Hindlimb muscle (tissue), 1 donor: Measurements from ENCODE around the gene MLLT1. TPM values are rescaled to one million over a fixed set of nuclear protein-coding genes. Genes with fewer than 3 reads are reported as not detected.

ENCODE experiments used
- DNase-seq: peaks from one replicate; pipeline ENCODE4 v3.0.0-alpha.2; 2013
- polyA plus RNA-seq: library from polyadenylated mRNA; unstranded; fragments of 120-200 nt; gene quantifications from one replicate; pipeline ENCODE4 v1.2.1, GENCODE V29; 2013; ENCODE audit not compliant: insufficient read length

Gene MLLT1
- polyA plus RNA-seq, 1 donor = 52.9 TPM

DNA sequence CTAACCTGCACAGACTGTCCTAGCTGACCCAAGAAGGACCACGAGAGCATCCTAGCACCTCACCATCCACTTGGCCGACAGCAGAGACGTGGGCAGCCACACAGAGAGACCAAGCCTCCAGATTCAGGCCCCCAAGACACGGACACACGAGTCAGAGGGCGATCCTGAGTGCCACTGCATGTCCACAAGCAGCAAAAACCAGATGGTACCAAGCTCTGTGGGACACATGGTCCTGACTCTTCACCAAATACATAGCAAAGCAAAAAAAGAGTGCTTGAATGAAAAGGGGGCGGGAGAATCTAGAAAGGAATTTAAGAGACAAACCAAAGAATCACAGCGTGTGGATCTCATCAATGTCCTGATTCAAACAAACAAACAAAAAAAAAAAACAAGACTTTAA lies 45.2 kb downstream of the MLLT1 start:
- no peak for DNase-seq

DNA sequence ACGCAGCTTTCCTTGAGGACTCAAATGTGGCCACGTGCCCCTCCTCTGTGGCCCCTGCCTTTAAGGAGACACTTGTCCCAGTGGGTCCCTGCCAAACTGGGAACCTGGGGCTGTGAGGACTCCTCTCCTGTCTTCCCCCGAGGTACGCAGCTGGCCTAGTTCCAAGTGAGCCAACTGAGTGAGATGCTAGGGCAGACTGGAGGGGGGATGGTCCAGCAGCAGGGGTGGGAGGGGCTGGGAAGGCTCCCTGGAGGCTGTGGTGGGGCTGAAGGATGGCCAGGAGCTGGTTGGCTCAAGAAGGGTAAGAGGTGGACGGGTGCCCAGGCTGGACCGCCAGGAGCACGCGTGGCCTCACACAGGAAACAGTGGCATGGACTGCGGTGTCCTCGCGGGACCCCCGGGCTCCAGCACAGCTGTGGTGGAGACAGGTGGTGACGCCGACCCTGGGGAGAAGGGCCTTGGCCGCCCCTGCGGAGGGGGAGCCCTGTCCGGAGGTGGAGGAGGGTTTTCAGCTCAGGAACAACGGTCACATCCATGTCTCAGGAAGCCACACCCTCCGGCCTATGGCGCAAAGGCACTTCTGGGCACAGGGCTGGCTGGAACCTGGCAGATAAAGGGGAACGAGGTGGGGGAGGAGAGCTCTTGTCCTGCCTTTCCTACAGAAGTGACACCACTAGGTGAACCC lies 45.8 kb downstream of the MLLT1 start:
- DNase-seq = no peak

DNA sequence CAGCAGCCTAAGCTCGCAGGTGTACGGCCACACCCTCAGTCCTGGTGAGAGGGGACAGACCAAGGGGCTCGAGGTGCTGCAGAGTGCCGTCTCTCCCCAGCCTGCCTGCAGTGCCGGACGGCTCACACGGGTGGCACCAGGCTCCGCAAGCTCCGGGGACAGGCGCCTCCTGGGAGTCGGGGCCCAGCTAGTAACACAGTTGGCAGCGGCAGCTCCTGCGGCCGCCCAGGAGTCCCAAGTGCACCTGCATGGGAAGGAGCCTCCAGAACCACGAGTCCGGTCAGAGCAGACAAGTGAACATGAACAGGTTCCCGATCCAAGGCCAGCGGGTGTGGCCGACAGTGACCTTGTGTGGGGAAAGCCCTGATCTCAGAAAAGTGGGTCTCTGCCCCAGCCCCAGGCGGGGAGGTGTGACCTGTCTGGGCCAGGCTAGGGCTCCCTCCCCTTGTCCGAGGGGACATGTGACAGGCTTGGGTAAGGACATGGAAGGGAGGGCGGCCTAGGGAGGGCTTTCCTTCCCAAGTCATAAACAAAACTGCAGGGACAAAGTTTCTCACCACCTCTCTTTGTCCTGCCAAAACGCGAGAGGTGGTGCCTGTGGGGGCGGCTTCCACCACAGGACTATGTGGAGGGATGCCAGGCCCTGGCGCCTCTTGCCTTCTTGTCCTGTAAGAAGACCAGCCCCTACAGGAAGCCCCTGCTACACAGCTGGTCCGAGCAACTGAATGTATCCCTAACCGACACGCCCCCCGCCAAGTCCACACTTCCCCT lies 46.5 kb downstream of the MLLT1 start:
- DNase-seq = no peak

DNA sequence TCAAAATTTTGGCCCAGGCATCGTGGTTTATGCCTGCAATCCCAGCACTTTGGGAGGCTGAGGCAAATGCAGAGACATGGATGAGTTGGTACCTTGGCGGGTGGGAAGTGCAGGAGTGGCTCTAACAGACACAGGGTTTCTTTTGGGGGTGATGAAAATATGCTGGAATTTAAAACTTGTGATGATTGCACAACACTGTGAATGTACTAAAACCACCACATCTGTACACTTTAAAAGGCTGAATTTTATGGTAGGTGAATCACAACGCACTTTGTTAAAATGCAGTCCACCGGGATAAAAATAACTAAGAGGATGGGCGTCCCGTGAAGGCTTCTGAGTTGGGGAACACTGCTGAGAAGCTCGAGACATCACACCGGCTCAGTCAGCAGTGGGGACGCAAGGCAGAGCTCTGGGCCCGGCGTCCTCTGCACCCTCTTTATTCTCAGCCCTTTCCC lies 47.1 kb downstream of the MLLT1 start:
- no peak for DNase-seq

DNA sequence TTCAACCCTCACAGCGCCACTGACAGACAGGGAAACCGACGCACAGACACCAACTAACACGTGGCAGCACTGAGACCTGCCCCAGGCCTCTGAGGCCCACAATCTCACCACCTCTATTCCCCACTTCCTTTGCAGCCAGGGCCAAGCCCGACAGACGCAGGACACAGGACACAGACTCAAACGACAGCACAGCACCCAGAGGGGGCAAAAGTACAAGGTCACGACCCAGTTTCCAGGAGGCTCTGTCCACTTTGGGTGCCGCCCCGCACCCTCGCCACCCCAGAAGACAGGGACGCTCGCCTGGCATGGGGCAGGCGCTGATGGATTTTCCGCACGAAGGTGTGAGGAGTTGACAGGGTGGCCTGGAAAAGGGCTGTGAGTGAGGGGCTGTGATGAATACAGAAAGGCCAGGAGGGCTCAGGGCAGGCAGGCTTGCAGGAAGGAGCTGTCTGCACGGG lies 48.8 kb downstream of the MLLT1 start:
- no peak for DNase-seq

DNA sequence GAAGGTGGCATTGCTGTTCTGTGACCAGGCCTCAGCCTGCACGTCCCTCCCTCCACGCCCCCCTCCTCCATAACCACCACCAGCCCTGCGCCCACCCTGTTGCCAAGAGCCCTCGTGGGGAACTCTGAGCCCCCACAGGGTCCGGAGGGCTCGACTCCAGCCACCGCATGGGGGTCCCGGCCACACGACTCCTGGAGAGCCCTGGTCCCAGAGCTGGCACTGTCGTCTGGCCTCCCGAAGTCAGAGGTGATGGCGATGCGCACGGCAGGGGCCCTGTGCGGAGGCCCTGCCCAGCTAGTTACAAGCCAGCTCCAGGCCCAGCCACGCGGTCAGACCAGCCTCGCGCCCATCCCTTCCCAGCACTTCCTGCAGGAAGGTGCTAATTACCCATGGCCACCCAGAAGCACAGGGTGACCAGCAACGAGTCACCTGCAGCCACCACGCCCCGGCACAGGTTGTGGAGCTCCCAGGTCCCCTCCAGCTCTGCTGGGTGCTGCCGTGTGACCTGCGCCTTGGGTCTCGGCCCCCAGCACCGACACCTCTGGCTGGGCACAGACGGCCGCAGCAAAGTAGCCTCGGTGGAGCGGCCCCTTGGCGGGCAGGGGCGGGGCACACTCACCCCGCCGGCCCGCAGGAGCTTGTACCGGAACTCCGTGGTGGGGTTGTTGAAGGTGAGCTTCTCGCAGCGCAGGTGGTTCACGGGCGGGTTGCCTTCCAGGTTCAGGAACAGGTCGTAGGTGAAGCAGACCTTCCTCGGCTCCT lies 49.6 kb downstream of the MLLT1 start:
- no peak for DNase-seq

DNA sequence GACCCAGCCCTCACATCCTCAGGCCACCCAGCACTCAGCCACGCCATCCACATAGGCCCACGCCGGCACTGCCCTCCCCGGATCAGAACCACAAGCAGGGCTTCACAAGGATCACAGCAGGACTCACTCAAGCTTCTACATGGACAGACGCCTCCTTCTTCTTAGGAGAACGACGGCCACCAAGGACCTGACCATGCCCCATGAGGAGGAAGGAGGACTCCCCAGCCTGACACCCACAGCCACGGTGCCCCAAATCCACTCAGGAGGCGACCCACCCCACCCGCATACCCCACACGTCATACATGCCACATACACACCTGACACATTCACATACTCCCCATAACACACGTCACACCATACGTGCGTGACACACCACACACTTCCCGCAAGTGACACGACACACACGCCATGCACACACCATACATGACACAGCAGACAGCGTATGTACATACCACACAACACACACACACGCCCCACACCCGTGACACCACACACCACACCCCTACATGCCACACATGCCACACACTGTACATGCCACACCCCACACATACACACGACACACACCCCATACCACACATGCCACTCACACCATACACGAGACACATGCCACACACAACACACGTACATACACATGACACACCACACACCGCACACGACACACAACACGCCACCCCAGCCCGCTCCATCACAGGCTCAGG lies 50.4 kb downstream of the MLLT1 start:
- DNase-seq = no peak

DNA sequence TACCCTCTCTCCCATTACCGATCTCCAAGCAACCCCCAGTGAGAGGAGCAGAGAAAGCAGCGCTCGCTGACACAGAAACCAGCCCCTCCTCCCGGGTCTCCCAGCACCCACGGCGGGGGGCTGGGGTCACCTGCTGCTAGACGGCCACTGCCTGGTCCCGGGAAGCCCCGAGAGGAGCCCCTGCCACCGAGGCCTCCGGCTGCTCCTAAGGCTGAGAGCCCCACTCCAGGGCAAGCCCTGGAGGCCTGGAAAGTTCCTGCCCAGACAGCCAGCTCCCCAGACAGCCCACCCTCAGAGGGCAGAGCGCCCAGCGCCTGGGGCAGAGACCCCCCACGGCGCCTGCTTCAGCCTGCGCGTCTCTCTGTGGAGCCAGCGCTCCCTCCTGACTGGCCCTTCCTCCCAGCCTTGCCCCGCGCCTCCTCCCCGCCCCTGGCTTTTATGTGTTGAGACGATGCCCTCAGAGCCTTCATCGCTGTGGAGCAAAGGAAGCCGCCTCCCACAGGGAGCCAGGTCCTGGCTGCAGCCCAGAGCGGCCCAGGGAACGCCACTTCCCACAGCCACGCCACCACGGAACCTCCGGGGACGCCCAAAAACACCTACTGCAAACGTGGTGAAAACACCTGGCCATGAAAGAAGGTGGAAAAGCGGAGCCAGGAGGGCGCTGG lies 51.1 kb downstream of the MLLT1 start:
- no peak for DNase-seq

DNA sequence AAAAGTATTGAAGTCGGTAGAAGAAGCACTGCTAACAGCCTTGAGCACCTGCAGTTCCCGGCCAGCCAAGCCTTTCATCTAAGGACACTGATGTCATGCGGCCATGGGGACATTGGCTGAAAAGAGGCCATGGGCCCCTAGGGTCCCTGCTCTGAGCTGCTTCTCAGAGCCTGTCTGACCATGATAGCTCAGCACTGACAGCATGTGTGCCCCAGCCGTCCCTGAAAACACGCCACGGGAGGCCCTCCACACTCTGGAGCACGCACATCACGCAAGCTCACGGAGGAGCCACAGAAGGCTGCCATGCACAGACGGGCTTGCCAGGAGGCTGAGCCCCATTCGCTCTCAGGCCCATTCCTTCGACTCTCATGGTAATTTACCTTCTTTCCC lies 51.8 kb downstream of the MLLT1 start:
- DNase-seq = no peak

DNA sequence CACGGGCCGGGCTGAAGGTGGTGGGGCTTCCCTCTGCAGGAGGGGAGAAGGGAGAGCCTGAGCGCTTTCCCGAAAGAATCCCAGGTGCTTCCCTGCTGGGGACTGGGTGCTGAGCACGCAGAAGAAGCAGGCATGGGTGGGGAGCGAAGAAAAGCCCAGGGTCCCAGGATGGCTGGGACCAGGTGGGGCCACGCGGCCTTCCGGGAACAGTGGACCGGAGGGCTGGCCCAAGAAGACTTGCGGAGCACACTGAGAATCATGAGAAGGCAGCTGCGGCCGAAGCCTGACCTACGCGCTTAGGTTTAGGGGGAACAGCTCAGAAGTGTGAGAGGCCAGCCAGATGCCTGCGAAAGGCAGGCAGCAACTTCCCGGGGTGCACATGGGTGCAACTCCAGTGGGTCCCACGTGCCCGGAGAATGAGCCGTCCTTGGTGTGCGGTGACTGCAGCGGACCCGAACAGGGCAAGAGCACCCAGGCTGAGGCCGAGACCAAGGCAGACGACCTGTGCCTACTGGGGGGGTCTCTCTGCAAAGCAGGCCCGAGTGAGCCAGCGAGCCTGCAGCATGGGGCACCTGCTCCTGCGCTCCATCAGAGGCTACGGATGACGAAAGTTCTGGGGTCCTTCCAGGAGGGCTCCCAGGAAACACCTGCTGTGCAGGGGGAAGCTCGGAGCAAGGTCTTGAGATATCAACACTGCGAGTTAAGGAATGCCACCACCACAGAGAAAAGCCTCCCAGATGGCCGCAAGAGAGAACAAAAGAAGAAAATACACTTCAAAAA lies 52.4 kb downstream of the MLLT1 start:
- no peak for DNase-seq

DNA sequence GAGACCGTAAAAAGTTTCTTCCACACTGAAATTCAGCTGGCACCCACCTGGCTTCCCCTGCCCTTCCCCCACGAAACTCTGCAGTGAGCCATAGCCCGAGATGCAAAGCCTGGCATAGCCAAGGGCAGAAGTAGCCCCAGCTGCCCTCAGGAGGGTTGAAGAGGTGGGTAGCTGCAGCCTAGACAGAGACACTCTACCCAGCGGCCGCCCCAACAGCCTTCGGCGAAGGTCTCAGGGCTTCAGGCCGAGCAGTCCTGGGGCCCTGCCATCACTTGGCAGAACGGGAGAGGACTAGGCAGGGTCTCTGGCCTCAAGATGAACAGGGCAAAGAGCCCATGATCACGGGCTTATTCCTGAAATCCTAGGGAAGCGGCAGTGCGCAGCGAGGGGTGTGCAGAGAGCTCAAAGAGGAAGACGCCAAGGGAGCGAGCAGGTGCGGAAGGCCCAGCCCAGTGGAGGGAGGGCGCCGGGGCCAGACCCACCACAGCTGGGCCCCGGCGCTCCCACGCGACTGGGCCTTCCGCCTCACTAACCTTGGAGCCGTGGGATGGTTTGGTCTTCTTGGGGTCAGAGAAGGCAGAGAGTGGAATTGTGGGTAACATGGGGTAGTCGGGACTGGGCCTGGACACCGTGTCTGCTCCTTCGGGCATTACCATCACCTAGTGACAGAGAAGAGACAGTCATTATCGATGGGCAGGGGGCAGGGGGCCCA lies 53.2 kb downstream of the MLLT1 start:
- DNase-seq = no peak

DNA sequence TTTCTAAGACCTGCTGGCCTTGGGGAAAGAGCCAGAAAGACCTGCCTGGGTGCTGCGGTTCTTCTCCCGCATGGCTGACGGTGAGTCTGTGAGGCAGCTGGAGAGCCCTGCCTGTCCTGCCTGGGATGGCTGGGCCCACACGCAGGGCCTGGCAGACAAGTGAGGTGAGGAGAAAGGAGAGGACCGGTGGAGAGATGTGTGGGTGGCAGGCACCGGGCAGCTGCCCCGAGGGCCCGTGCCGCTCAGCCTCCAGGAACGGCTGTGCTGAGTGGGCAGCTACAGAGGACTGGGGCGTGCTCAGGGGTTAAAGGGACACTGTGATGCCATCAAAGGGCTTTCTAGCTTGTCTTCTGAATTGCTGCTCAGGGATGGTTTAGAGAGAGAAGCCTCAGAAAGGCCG lies 53.8 kb downstream of the MLLT1 start:
- no peak for DNase-seq

DNA sequence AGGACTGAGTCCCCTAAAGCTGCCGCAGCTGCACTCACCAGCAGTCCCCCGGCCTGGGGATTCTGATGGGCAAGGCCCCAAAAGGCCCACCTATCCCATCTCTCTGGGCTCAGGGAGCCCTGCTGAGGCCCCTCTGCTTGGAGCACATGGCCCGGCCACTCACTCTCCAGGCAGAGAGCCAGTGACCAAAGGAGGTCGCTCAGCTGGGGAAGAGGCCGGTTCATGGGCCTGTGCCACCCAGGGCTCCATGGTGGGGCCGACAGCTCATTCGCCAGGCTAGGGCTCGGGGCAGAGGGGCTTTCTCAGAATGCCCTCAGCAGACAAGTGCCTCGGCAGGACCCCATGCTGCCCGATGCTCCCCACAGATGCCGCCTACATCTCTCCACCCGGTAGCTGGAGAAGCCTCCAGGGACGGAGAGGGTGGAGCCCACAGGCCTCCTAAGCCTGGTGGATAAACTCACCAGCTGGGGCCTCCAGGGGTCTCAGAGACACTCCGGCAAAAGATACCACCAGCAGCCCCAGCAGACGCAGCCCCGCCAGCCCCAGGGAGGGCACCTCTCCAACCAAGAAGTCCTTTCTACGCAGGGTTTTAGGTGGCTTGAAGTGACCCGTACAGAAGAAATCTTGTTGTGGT lies 54.4 kb downstream of the MLLT1 start:
- DNase-seq = no peak

DNA sequence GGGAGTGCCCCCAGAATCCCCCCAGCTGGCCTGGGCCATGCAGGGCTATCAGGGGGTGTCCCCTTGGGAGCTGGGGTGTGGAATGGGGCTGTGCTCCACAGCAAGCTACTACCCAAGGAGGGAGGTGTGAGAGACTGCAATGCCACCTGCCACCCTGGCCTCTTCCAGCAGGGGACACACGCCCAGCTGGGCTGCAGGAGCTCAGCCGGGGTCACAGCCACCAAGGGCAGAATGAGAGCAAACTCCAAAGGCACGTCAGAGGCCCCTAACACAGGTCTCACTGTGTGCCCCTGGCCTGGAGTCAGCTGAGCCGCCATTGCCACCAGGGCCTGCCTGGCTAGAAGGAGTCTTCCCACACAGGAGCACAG lies 55.5 kb downstream of the MLLT1 start:
- no peak for DNase-seq

DNA sequence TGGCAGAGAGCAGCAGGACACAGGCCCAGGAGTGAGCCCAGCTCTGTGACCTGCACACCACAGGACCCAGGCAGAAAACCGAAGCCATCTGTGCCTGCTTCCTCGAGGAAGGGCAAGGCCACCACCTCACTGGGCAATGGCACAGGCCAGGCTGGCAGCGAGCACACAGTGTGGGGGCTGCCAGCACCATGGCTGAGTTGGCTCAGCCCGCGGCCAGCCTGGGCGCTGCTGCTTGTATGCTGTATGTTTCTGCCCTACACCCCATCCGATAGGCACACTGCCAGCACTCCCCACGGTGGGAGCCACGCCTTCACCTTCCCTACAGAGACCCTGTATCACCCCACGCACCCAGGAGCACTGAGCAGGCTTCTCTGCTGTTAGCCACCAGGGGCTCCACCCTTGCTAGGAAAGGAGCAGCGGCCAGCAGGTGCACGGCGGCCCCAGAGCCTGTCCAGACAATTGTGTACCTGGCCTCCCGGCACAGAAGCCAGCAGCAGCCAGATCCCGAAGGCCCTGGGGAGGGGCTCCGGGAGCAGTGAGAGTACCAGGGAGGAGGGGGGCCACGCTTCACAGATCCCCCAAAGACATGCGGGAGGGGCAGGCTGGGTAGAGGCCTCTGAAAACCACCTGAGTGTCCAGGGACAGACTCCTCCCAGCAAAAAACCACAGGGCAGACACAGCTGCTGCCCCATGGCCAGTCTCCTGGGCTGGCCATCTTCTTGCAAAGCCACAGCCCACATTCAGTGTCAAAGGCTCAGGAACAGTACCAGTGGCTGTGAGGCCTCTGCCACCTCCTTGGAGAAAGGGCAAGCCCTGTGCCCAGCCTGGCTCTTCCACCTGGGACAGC lies 56.1 kb downstream of the MLLT1 start:
- no peak for DNase-seq

DNA sequence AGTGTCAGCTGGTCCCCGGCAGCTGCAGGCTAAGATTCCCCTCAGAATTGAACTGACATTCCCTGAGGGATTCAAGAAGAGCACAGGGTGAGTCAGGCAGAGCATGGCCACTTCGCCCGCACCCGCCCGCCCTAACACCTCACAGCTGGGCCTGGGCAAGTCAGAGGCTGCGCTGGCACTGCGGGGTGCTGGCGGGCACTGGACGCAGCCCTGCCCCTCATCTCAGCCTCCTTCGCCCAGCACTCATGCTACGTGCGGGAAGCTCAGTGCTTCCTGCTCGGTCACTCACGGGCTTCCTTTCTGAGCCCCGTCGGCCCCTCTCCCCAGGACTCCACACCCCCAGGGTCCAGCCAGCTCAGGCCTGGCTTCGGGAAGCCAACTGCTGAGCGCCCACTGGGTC lies 56.9 kb downstream of the MLLT1 start:
- DNase-seq = no peak

DNA sequence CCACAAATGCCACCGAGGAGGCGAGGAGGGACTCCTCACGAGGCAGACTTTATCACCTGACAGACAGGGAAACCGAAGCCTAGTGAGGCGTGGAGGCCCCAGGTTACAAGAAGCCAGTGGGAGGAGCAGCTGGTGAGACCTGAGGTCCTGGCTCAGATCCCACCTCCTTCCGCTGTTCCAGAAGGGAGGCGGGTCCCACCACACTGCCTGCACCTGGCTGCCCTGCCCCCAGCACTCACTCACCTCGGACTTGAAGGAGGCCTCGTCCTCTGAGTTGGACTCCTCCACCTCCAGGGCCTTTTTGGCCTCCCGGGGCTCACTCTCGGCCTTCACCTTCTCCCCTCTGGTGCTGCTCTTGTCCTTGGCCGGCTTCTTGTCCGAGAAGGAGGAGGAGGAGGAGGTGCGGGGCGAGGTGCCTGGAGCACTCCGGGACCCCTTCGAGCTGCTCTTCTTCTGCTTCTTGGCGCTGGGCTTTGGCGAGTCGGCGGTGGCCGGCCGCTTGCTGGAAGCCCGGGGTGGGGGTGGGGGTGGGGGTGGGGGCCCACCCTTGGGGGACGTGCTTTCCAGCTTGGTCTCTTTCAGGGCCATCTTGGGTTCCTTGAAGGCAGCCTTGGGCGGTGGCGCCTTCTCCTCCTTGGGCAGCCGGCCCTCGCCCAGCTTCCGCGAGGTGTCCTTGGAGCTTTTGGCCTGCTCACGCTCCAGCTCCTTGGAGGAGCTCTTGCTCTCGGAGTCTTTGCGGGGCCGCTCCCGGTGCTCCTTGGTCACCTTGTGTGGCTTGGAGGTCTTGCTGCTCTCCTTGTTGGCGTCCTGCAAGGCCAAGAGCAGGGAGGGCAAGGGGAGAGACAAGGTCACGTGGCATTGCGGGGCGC lies 57.7 kb downstream of the MLLT1 start:
- DNase-seq = no peak

DNA sequence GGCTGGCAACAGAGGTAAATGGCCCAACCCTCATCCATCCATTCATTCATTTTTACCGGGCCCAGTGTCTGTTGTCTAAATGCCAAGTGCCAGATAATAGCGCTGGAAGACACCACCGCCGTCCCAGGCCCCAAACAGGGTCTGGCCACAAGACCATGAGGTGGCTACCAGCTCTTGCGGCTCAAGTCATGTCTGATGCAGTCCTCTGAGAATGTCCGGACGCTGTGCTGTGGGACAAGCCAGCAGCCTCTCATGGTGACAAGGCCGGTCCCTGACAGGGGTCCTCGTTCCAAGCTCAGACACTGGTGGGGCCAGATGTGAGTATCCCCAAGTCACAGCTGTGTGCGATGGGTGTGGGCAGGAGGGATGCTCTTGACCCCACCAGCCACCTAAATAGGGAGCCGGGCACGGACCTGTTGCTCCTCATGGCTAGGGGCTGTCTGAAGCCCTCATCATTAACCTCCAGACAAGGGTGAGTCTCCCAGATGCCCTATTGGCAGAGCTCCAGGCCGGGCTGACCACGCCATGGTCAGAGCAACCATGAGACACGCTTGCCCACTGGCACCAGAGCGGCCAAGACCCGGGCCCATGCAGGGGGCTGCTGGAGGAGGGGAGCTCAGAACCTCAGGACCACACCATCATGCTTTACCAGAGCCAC lies 58.4 kb downstream of the MLLT1 start:
- DNase-seq = no peak
